Activated naive CD4-positive, alpha-beta T cell treated with anti-CD3 and anti-CD28 coated beads, Interleukin-2, amount 10 ng/mL, durations not matched to agents 7 days and 5 days (primary cell): Measurements from ENCODE around the gene PSMB4.

Experiments
- CTCF ChIA-PET: fragments of 350-600 bp; sonication (Branson Sonifier 250); formaldehyde crosslinking; loops from one replicate; lab custom pipeline; 2021; ENCODE audit warnings: antibody characterized with exemption; lab: Charles Lee
- DNase-seq: peaks from one replicate; pipeline ENCODE4 v3.0.0-alpha.2; 2020
- H3K27ac Mint-ChIP-seq: one replicate; pipeline ENCODE4 v1.8.0; 2021; ENCODE audit warnings: mild to moderate bottlenecking, moderate library complexity, mixed read lengths
- H3K27me3 Mint-ChIP-seq: one replicate; pipeline ENCODE4 v1.8.0; 2021; ENCODE audit warnings: mild to moderate bottlenecking, mixed read lengths
- H3K36me3 Mint-ChIP-seq: one replicate; pipeline ENCODE4 v1.8.0; 2021; ENCODE audit warnings: mixed read lengths
- H3K4me1 Mint-ChIP-seq: one replicate; pipeline ENCODE4 v1.8.0; 2021; ENCODE audit warnings: mixed read lengths
- H3K4me3 Mint-ChIP-seq: one replicate; pipeline ENCODE4 v1.8.0; 2021; ENCODE audit warnings: mild to moderate bottlenecking, moderate library complexity, mixed read lengths
- H3K9me3 Mint-ChIP-seq: one replicate; pipeline ENCODE4 v1.8.0; 2021; ENCODE audit warnings: mixed read lengths

The PSMB4 gene

DNA sequence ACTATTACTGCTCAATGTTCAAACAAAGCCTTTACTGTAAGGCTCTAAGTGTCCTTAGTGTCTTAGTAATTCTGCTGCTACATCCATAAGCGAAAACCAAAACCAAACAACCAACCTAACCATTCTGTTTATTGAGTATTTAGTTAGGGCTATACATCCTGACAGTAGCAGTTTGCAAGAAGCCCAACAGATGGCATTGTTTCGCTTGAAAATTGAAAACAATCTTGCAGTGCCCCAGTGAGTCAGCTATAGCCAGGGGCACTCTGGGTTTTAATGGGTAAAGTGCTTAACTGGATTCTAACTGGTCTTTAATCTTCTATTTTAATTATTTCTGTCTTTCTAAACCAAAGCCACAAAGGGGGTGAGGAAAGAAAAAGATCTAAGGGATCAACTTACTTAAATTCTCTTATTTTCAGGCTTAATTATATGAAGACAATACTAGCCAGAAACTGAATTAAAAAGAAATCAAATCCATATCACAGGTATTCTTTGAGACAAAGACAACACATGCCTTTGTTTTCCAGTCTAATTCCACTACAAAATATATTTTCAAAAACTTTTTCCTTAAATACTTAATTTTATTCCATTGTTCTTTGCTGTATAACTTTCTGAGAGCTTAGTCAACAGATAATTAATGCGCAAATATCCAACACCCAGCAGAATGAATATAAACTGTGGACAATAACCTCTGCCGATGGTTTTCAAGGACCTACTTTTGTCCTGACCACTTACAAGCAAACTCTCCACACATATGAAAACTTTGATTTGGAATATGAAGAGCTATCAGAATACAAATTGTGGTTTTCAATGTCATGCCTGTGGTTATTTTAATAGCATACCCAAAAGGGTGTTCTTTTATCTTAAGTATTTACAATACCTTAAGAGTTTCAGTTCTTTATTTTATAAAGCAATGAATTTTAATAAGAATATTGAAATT, 44.7 kb downstream of the PSMB4 start:
- CTCF ChIA-PET, result interaction anchor here (0.7 to 1.9 kb wide), 12 partner anchors 9 to 392 kb away, joined by 3 to 12 read pairs (median 4); no protein-coding TSS in a partner anchor
- Mint-ChIP-seq H3K36me3 (peaks cover 19% of the 10 kb centered on the region), H3K27ac (no peak overlapping the region), H3K9me3 (no peaks in the 10 kb centered on the region), H3K27me3 (no peaks in the 10 kb centered on the region), H3K4me1 (peaks cover 30% of the 10 kb centered on the region), H3K4me3 (no peak overlapping the region)
- DNase-seq, result peak; percentile 81

DNA sequence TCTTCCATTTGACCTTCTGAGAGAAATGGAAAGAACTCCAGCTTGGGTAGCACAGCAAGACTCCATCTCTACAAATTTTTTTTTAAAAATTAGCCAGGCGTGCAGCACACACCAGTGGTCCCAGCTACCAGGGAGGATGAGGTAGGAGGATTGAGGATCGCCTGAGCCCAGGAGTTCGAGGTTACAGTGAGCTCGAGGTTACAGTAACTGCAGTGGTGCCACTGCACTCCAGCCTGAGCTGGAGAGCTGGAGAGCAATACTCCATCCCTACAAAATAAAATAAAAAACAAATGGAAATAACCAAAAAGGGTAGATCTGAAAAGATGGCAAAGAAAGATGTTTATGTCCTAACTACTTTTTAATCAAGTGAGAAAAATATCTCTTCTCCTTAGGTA, 45.4 kb downstream of the PSMB4 start:
- CTCF ChIA-PET, result interaction anchor here (0.8 to 1.9 kb wide), 9 partner anchors 9 to 392 kb away, joined by 3 to 12 read pairs (median 5); no protein-coding TSS in a partner anchor
- Mint-ChIP-seq H3K36me3 (peaks cover 21% of the 10 kb centered on the region), H3K27me3 (no peaks in the 10 kb centered on the region), H3K9me3 (no peaks in the 10 kb centered on the region), H3K4me3 (no peak overlapping the region), H3K4me1 (peaks cover 30% of the 10 kb centered on the region), H3K27ac (no peak overlapping the region)
- no peak for DNase-seq

DNA sequence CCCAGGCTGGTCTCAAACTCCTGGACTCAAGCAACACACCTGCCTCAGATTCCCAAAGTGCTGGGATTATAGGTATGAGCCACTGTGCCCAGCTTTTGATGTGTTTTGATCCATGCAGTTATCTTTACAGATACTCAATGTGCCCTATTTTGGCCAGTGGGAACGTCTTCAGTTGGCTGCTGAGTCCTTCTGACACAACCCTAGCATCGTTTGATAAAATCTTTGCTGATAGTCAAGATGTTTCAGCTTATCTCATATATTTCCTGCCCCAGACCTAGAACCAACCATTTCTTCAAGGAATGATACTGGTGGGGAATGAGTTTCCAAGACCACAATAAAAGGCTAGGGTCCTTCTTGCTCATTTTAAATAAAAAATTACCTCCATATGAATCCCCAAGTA, 48.3 kb downstream of the PSMB4 start:
- Mint-ChIP-seq H3K27ac (no peak overlapping the region), H3K4me1 (peaks cover 30% of the 10 kb centered on the region), H3K9me3 (no peaks in the 10 kb centered on the region), H3K36me3 (peaks cover 5% of the 10 kb centered on the region), H3K27me3 (no peaks in the 10 kb centered on the region), H3K4me3 (no peak overlapping the region)
- CTCF ChIA-PET, result interaction anchor here (0.7 to 0.8 kb wide), 2 partner anchors 287 to 389 kb away, joined by 3 to 5 read pairs; no protein-coding TSS in a partner anchor
- DNase-seq, result no peak
